ENCODE measurements around the gene C18orf54. TPM values are rescaled to one million over a fixed set of nuclear protein-coding genes. Genes with fewer than 3 reads are reported as not detected.
A peak's percentile ranks its signal among the peaks of the same experiment; 100 is the strongest.
"Not testable (repeated sequence)": the region's sequence is repeated elsewhere in the genome, so short reads cannot be mapped to it uniquely, and the experiment has no call there.

Gene C18orf54
- total RNA-seq, result 10 to 100 TPM; 13.9 to 16.4 TPM

DNA sequence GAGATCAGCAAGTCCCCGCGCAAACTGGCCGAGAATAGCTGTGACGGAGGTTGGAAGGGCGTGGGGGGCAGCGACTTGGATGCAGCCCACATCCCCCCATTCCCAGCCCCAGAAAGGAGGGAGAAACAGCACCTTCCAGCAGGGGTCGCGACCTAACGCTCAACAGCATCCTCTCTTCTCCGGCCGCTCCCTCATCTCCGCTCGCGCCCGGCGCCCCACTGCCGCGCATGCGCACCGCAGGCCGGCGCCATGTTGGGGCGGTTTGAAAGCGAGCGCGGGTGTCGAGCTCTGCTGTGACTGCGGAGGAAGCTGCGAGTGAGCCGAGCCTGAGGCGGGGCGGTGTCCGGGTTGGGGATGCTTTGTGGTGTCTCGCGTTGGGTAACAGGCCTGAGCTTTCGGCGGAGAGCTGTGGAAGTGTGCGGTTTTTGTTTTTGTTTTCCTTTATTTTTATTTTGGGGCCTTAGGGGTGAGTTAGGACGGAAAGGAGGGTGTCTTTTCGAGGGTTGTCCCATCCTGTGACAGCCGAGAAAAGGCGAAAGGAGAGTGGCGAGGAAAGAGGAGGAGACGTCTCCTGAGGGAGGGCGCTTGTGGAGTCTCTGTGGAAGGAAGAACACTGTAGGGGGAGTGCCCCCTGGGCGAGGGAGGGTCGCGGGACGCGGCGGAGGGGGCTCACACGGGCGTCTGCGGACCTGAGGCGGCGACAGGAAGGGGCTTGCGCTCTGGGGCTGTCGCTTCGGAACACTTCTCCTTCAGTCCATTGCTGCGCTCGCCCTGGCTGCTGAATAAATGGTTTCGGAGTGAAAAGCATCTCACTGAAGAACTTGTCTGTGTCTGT is at the start of gene C18orf54, which contains the start of gene STARD6:
TSS of gene C18orf54 (plus strand) at position 247 of the 835 bp plus-strand sequence. CDS start 2,667 bp downstream, outside the sequence.
TSS of gene STARD6 (minus strand) at position 199 of the 835 bp plus-strand sequence. CDS start 3,285 bp downstream, outside the sequence.
- Mint-ChIP-seq H3K36me3 (peaks cover 24% of the 10 kb centered on the region), H3K4me1 (peaks cover 25% of the 10 kb centered on the region), H3K9me3 (ENCODE audit: low read depth) (no peaks in the 10 kb centered on the region), H3K27ac (peak within 1 kb of the TSS; percentile 97), H3K4me3 (peak within 1 kb of the TSS; percentile 95), H3K27me3 (no peaks in the 10 kb centered on the region)
- peak; percentile 96 for ATAC-seq
- CTCF ChIA-PET, result interaction anchor here (0.6 to 3.2 kb wide), 19 partner anchors 14 to 330 kb away, joined by 3 to 19 read pairs (median 4); partner anchors contain the start of genes MBD2 and POLI
- peak; percentile 94 for DNase-seq

DNA sequence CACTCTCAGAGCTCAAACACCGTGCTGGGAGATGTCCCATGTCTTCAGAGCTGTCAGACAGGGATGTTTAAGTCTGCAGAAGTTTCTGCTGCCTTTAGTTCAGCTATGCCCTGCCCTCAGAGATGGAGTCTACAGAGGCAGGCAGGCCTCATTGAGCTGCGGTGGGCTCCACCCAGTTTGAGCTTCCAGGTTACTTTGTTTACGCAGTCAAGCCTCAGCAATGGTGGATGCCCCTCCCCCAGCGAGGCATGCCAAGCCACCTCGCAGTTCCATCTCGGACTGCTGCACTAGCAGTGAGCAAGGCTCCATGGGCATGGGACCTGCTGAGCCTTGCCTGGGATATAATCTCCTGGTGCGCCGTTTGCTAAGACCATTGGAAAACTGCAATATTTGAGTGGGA is 48.1 kb upstream of the C18orf54 start:
- not testable (repeated sequence) for H3K36me3 Mint-ChIP-seq, H3K4me1 Mint-ChIP-seq, ATAC-seq

DNA sequence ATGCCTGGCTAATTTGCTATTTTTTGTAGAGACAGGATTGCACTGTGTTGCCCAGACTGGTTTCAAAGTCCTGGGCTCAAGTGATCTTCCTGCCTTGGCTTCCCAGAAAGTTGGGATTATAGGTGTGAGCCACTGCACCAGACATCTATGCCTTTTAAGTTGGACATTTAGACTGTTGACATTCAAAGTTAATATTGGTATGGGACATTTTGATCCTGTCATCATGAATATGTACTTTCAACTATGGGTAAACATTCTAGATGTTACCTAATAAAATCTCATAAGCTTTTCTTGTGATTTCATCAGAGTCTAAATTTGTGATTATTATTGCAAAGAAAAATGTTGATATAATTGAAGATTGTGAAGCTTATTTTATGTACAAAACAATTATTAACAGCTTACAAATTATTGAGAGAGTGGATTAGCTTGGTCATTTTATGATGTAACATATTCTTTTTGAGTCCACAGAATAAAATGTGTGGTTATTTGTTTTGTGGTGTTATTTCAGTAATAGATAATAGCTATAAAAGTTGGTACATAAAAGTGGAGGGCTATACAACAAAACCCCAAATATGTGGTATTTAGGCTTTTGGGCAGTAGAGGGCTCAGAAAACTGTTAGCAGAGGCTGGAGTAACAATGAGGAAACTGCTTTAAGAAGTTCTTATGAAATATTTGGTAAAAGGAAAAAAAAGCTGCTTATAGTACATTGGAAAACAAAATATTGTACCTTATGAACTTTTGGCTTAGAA is 41.5 kb upstream of the C18orf54 start:
- Mint-ChIP-seq H3K27ac (no peak overlapping the region), H3K27me3 (peaks cover 24% of the 10 kb centered on the region), H3K4me3 (no peak overlapping the region), H3K9me3 (ENCODE audit: low read depth) (no peaks in the 10 kb centered on the region), H3K4me1 (peaks cover 4% of the 10 kb centered on the region), H3K36me3 (no peaks in the 10 kb centered on the region)
- no peak for ATAC-seq
- DNase-seq, result no peak
- CTCF ChIA-PET, result no interaction called here

More for the DNA sequence above, 48.1 kb upstream of the C18orf54 start:
- H3K9me3 Mint-ChIP-seq (ENCODE audit: low read depth); H3K27ac Mint-ChIP-seq; DNase-seq; CTCF ChIA-PET; H3K4me3 Mint-ChIP-seq: not testable (repeated sequence)
- H3K27me3 Mint-ChIP-seq, result peaks cover 14% of the 10 kb centered on the region

DNA sequence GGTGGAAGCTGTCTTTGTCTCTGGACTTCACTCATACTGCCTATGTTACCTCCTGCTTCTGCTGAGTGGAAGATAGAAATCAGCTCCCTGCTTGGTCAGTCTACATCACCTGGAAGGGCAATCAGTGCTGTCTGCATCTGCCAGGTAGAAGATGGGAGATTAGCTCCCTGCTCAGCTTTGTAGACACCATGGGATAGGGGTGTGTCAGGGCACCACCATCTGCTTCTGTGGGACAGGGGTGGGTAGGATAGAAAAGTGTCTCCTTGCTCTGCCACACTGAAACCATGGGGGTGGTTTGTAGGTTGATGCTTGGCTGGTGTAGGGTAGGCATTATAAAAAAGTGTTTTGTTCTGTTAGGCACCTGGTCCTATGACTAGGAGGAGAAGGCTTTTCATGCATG is 34.1 kb upstream of the C18orf54 start:
- no peak for DNase-seq
- peaks cover 8% of the 10 kb centered on the region for H3K27me3 Mint-ChIP-seq
- no peak overlapping the region for H3K4me3 Mint-ChIP-seq
- CTCF ChIA-PET, result no interaction called here
- peaks cover 4% of the 10 kb centered on the region for H3K4me1 Mint-ChIP-seq
- H3K36me3 Mint-ChIP-seq, result no peaks in the 10 kb centered on the region
- no peaks in the 10 kb centered on the region for H3K9me3 Mint-ChIP-seq (ENCODE audit: low read depth)
- no peak overlapping the region for H3K27ac Mint-ChIP-seq
- no peak for ATAC-seq

DNA sequence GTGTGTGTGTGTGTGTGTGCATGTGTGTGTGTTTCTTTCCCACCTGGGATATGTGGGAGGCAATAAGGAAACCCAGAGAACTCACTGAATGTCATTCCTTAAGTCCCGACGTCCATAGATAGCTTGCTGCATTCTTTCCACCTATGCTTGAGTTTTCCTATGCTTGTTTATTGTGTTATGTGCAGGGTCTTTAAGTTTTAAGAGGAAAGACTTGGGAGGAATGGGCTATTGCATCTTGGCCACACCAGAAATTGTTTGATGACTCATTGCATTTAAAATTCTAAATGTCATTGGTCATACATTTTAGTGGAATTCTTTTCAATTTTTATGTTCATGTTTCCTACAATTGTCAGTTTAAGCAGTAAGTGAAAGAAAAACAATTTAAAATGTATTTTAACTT is 33.7 kb upstream of the C18orf54 start:
- Mint-ChIP-seq H3K4me1 (peaks cover 4% of the 10 kb centered on the region), H3K27me3 (peaks cover 7% of the 10 kb centered on the region), H3K36me3 (no peaks in the 10 kb centered on the region), H3K9me3 (ENCODE audit: low read depth) (no peaks in the 10 kb centered on the region), H3K4me3 (no peak overlapping the region), H3K27ac (no peak overlapping the region)
- ATAC-seq, result no peak
- CTCF ChIA-PET, result no interaction called here
- DNase-seq, result no peak

DNA sequence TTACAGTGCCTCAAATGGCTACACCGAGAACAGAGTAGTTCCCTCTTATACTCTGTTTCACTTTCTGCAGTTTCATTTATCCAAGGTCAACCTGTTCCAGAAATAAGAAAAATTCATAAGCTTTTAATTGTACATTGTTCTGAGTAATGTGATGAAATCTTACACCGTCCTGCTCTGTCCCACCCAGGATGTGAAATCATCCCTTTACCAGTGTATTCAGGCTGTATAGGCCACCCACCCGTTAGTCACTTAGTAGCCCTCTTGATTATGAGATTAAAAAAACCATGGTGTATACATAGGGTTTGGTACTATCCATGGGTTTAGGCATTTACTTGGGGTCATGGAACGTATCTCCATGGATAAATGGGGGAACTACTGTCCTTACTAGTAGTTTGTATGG is 29.9 kb upstream of the C18orf54 start:
- H3K4me3 Mint-ChIP-seq, result no peak overlapping the region
- ATAC-seq, result no peak
- no peak overlapping the region for H3K27ac Mint-ChIP-seq
- H3K36me3 Mint-ChIP-seq, result no peaks in the 10 kb centered on the region
- no peaks in the 10 kb centered on the region for H3K4me1 Mint-ChIP-seq
- DNase-seq, result no peak
- no peaks in the 10 kb centered on the region for H3K9me3 Mint-ChIP-seq (ENCODE audit: low read depth)
- CTCF ChIA-PET, result no interaction called here
- peaks cover 8% of the 10 kb centered on the region for H3K27me3 Mint-ChIP-seq

DNA sequence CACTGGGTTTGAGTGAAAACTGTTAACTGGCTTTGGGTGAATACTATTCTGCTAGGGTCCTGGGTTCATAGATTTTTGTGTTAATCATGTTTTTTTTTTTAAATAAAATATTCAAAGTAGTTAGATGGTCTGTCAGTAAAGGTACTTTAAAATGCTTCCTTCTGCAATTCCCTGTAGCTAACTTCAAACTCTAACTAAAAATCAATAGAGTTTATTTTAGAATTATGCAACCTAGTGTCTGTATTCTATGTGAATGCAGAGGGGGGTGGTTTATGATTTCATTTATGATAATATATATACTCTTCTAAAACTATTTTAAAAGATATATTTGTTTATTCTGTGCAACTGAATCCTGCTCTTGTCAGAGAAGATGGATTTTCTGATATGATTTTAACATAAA is 27.9 kb upstream of the C18orf54 start:
- Mint-ChIP-seq H3K9me3 (ENCODE audit: low read depth) (no peaks in the 10 kb centered on the region), H3K27ac (no peak overlapping the region)
- CTCF ChIA-PET, result no interaction called here

DNA sequence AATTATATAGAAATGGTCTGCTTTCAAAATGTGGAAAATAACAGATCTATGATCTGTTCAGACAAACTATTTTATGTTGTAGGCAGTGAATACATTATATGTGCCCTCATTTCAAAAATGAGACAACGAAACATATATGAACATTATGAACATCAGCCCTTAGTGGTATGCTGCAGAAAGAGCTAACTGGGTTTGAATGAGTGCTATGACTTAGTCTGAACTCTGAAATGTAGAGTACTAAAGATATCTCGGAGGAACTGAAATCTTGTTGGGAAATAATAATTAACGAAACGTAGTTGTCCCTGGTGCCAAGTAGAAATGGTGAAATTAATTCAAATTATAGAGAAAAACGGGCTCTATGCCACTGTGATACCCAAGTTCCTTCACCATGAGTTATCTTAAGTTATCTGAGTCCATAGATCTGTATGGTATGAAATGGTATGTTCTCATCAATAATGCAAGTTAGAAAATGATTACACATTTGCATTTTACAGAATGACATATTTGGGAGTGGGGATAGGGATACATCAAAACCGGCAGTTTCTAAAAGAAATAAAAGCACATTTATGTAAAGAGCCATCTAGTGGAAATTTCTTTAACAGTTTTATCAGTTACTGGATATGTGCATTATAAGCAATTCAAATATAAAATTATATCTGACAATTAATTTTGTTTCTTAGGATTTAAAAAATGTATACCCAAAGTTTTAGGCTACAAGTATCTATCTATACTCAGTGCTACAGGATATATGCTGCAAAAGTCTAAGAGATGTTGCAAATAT is 26.7 kb upstream of the C18orf54 start:
- no peak overlapping the region for H3K4me3 Mint-ChIP-seq
- ATAC-seq (no peak), DNase-seq (no peak)
- H3K27ac Mint-ChIP-seq, result no peak overlapping the region
- H3K9me3 Mint-ChIP-seq (ENCODE audit: low read depth), result no peaks in the 10 kb centered on the region
- H3K27me3 Mint-ChIP-seq, result peaks cover 8% of the 10 kb centered on the region
- H3K4me1 Mint-ChIP-seq, result no peaks in the 10 kb centered on the region
- H3K36me3 Mint-ChIP-seq, result no peaks in the 10 kb centered on the region
- CTCF ChIA-PET, result interaction anchor here (1.4 kb wide), 1 partner anchor 61 kb away, joined by 4 read pairs; the partner anchor contains the start of gene POLI

More for the DNA sequence above, 27.9 kb upstream of the C18orf54 start:
- ATAC-seq (no peak), DNase-seq (no peak)
- H3K27me3 Mint-ChIP-seq, result peaks cover 8% of the 10 kb centered on the region
- no peak overlapping the region for H3K4me3 Mint-ChIP-seq
- H3K4me1 Mint-ChIP-seq, result no peaks in the 10 kb centered on the region
- H3K36me3 Mint-ChIP-seq, result no peaks in the 10 kb centered on the region

DNA sequence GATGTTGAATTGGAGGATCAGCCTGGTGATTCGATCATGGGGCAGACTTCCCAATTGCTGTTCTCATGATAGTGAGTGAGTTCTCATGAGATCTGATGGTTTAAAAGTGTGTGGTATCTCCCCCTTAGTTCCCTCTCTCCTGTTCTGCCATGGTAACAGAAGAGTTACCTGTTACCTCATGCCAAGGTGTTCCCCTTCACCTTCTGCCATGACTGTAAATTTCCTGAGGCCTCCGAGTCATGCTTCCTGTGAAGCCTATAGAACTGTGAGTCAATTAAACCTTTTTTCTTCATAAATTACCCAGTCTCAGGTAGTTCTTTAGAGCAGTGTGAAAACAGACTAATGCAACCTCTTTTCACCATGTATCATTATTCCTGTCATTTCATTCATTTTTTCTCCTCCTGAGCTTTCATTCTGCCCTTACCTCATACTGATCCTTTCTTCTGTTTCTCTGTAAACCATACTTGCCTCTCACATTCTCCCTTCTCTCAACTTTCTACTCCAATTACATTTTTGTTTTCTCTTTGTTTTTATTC is 22.0 kb upstream of the C18orf54 start:
- DNase-seq, result no peak
- no peak for ATAC-seq
- Mint-ChIP-seq H3K4me1 (no peaks in the 10 kb centered on the region), H3K27me3 (peaks cover 4% of the 10 kb centered on the region), H3K4me3 (no peak overlapping the region), H3K27ac (no peak overlapping the region), H3K36me3 (no peaks in the 10 kb centered on the region), H3K9me3 (ENCODE audit: low read depth) (no peaks in the 10 kb centered on the region)
- CTCF ChIA-PET, result interaction anchor here (1.0 kb wide), 1 partner anchor 22 kb away, joined by 3 read pairs; the partner anchor contains the start of genes C18orf54 and STARD6

DNA sequence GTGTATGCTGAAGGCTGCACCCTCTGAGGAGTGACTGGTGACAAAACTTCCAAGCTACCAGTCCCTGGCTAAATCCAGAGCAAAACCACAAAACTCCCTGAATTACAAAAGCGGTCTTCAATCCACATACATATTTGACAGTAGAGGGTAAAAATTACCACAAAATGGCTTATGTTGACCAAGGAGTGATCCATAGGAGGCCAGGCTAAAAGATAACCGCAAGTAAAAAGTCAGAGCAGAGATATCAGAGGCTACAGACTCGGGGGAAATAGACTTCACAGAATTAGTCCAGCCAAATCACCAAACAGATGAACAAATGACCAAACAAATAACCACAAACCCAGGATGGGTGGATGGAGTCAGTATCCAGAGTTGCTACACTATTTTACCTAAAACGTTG is 19.5 kb upstream of the C18orf54 start:
- Mint-ChIP-seq H3K4me1 (no peaks in the 10 kb centered on the region), H3K9me3 (ENCODE audit: low read depth) (peaks cover 2% of the 10 kb centered on the region), H3K4me3 (no peak overlapping the region), H3K27me3 (peaks cover 3% of the 10 kb centered on the region), H3K27ac (no peak overlapping the region), H3K36me3 (peaks cover 1% of the 10 kb centered on the region)
- CTCF ChIA-PET, result no interaction called here
- DNase-seq (no peak), ATAC-seq (no peak)

DNA sequence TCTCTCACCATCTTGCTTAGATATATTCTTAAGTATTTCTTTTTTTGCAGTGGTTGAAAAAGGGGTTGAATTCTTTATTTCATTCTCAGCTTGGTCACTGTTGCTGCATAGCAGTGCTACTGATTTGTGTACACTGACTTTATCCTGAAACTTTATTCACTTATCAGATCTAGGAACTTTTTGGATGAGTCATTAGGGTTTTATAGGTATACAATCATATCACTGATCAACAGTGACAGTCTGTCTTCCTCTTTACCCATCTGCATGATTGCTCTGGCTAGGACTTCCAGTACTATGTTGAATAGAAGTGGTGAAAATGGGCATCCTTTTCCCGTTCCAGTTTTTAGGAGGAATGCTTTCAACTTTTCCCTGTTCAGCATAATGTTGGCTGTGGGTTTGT is 6.5 kb upstream of the C18orf54 start:
- Mint-ChIP-seq H3K4me1 (peaks cover 7% of the 10 kb centered on the region), H3K27ac (no peak overlapping the region), H3K9me3 (ENCODE audit: low read depth) (no peaks in the 10 kb centered on the region), H3K36me3 (peaks cover 4% of the 10 kb centered on the region), H3K4me3 (no peak overlapping the region), H3K27me3 (peaks cover 39% of the 10 kb centered on the region)
- CTCF ChIA-PET, result no interaction called here
- DNase-seq, result no peak
- no peak for ATAC-seq

DNA sequence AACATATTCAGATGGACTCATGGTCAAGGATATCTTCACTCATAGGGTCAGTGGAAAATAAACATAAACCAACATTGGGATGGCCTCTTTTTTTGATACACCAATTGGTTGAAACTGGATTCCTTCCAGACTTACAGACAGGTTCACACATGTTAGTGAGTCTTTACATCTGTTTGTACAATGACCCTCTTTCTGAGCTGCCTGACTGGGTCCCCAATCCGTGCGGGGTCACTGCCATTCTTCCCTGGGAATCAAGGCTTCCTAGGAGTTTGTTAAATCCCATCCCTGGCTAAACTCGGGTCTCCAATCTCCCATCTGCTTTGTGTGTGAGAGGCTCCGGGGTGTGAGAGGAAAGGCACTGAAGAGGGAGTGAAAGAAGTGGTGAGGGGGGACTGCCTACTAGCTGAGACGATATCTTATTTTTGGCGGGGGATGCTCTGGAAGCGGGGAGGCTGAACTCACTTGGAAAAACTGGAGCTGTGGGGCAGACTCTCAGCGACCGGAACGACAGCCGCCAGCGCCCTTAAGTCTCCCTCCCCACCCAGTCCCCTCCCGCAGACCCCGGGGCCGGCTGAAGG is 535 bp upstream of the C18orf54 start:
- DNase-seq (no peak), ATAC-seq (no peak)
- CTCF ChIA-PET, result interaction anchor here (0.7 to 3.2 kb wide), 14 partner anchors 15 to 237 kb away, joined by 3 to 19 read pairs (median 4); partner anchors contain the start of genes MBD2 and POLI
- Mint-ChIP-seq H3K4me1 (peaks cover 25% of the 10 kb centered on the region), H3K27me3 (peaks cover 2% of the 10 kb centered on the region), H3K4me3 (peak overlapping the region; percentile 95), H3K27ac (peak overlapping the region; percentile 97), H3K9me3 (ENCODE audit: low read depth) (no peaks in the 10 kb centered on the region), H3K36me3 (peaks cover 22% of the 10 kb centered on the region)
